Testis (tissue), 2 donors: ENCODE measurements around the gene ZNF350.

Experiments used
- POLR2A ChIP-seq: fragments of 450-650 bp; IDR thresholded peaks from one replicate; pipeline ENCODE4 v1.6.1; 2017; ENCODE audit warnings: antibody characterized with exemption, mild to moderate bottlenecking, moderate library complexity
- TF ChIP-seq, protein P1 (sequence below), 3 experiments: fragments of 450-650 bp in 2 of 3; fragments of 200-600 bp in 1 of 3; sonication (generic) in 1 of 3; IDR thresholded peaks; one replicate each; pipeline ENCODE4 v1.5.1; 2016 to 2019; ENCODE audit warnings: antibody characterized with exemption in 3 of 3, mild to moderate bottlenecking in 2 of 3, moderate library complexity in 1 of 3

- TF ChIP-seq POLR2A = no peak
- TF ChIP-seq, protein P1, sequence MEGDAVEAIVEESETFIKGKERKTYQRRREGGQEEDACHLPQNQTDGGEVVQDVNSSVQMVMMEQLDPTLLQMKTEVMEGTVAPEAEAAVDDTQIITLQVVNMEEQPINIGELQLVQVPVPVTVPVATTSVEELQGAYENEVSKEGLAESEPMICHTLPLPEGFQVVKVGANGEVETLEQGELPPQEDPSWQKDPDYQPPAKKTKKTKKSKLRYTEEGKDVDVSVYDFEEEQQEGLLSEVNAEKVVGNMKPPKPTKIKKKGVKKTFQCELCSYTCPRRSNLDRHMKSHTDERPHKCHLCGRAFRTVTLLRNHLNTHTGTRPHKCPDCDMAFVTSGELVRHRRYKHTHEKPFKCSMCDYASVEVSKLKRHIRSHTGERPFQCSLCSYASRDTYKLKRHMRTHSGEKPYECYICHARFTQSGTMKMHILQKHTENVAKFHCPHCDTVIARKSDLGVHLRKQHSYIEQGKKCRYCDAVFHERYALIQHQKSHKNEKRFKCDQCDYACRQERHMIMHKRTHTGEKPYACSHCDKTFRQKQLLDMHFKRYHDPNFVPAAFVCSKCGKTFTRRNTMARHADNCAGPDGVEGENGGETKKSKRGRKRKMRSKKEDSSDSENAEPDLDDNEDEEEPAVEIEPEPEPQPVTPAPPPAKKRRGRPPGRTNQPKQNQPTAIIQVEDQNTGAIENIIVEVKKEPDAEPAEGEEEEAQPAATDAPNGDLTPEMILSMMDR (IDR thresholded peaks at IDR 0.05) = no peak
Observed at GRCh38 chr19:52028027-52028779, 41.6 kb upstream of the ZNF350 start, which contains the start of gene ZNF614.
